GM19438 (cell line): Measurements from ENCODE around the gene ITPK1.

Experiments used
- ATAC-seq: cut with Tn5 transposase; IDR thresholded peaks from one replicate; pipeline ENCODE4 v1.9.1; 2021; ENCODE audit warnings: low read depth; ENCODE audit not compliant: unreplicated experiment

Gene ITPK1

DNA sequence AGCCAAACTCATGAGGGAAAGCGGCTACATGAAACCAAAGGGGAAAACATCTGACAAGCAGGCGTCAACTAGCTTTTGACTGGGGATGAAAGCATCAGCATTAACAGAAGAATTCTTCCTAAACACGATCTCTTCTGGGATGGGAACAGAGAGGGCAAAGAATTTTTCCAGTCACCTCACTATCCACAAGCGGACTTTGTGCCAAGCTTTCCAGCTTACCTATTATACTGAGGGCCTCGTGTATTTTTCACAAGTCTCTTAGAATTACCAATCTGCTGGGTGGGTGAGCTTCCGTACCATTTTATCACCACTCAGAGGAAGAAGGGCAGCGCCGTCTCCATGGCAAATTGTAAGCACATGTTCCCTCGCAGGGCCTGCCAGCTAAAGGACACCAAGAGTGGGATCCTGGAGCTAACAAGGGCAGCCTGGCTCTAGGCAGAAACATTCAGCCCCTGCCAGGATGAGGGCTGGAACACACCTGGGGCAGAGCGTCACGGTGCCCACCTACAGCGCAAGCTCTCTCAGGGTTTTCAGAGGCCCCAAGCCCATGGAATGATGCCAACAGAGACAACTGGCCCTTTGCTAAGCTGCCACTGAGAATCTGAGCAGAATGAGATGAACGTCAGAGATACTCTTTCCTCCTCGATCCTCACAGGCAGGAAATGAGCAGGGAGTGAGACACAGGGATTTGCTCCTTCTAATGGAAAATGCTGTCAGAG is 118.2 kb downstream of the ITPK1 start:
- ATAC-seq: no peak

DNA sequence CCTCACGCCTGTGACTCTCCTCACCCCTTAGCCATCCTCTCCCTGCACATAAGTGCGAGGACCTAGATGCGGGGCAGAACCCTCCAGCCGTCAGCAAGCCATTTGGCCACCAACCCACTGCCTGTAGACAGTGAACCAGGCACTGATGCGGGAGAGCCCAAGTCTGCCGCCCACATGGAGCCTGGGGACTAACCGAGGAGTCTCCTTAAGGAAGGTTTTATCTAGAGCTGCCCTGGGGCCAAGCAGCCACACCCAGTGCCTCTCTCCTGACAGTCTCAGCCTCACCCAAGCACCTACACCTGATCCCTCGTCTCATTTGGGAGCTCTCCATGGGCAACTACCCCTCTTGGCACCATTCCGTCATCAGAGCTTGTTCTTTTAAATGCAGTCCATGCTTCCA is 120.1 kb downstream of the ITPK1 start:
- ATAC-seq: no peak

DNA sequence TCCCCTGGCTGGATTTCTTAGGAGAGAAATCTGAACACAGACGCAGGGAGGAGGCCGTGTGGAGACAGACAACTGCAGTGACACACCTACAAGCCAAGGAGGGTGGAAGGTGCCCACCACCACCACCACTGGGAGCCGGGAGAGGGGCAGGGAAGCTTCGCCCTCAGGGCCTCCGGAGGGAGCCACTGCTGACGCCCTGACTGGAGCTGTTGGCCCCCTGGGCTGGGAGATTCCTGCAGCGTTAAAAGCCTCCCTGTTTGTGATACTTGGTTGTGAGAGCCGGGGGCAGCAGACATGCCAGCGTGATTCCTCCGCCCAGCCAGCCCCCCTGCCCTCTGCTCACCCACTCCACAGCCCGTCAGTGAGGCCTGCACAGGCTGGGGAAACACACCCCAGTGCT is 120.8 kb downstream of the ITPK1 start:
- no peak for ATAC-seq

DNA sequence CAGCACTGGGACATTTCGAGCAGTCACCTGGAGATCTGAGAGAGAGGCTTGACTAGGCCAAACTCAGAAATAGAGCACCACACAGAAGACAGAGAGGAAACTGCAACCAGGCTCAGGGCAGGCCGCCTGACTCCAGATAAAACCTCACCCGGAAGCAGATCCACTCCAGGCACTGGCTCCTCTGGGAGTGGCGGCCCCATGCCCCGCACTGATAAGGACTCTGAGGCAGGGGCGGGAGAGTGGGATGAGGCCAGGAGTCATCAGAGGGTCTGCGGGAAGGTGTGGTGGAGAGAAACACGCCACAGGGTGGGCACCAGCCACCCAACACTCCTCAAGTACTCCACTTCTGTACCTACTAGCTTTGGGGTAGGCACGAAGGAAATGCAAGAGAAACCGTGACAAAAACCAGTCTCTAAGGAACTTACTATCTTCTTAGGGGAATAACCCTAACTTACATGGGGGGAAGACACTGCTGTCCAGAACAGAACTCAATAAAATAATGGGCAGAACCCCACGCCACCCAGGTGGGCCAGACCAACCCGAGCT is 121.5 kb downstream of the ITPK1 start:
- no peak for ATAC-seq

DNA sequence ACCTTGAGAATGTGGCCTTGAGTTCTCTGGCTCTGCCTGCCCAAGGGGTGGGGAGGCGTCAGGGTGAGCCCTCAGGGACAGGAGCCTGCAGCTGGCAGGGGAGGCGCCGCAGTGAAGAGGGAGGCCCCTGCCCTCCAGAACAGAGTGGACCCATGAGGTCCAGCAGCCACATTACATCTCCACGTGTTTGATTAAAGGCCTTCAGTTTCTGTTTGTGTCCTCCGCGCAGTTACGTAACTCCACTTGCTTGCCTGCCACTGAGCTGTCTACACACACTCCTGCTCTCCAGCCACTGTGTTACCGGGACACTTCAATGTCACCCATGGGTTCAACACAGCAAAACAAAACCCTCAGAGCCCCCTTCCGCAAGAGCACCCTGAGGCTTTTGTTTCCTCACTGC is 122.4 kb downstream of the ITPK1 start:
- ATAC-seq: no peak

DNA sequence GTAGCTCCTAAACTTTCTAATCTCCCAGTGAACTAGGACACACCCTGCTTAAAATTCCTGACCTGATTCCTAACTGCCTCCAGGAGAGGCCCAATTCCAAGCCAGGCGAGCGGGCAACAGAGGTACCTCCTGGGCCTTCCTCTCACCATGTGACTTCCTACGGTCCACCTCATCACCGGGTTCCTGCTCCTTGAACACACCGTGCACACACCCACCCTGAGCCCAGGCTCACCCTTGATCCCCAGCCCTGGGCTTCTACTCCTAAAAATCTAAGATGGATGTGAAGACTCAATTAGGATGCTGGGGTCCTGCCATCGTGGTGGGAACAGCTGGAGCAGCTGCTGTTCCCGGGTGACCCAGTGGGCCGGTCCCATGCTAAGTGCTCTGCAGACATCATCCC is 124.2 kb downstream of the ITPK1 start:
- no peak for ATAC-seq

DNA sequence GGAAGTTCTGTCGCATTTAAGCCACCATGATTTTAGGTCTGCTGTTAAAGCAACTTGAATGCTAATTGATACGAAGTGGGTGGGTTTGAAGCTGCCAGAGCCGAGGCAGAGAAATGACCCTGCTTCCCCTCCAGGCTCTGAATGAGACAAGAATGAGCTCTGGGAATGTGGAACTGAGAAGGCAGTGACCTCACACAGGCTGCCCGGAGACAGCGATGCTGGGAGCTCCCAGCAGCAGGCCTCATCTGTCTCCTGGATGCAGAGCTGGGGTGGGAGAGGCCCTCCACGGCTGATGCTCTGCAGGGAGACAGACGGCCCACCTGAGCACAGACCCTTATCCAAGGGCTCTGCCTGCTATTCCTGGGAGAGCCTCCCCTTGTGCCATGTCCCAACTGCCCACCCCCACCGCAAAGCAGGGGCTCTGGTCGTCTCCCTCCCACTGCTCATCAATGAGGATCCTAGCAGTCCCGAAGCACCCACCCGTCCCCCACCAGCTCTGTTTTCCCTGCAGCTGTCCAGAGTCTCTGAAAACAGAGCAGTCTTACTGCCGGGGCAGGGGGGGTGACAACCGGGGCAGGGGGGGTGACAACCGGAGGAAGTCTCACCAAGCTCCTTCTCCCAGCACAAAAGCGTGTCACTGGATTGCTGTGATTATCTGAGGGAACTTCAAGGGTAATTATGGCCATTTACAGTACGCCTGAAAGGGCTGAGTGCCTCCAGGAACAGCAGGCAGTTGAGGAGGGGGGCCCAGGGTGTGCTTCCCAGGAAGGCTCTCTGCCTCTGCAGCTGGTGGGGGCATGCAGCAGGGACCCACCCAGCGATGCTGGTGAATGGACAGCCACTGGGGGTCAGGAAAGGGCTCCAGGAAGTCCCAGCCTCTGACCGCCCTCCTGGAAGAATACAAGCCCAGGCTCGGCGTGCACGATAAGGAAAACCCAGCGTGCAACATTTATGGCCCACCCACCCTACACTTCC is 125.0 kb downstream of the ITPK1 start:
- ATAC-seq: no peak

DNA sequence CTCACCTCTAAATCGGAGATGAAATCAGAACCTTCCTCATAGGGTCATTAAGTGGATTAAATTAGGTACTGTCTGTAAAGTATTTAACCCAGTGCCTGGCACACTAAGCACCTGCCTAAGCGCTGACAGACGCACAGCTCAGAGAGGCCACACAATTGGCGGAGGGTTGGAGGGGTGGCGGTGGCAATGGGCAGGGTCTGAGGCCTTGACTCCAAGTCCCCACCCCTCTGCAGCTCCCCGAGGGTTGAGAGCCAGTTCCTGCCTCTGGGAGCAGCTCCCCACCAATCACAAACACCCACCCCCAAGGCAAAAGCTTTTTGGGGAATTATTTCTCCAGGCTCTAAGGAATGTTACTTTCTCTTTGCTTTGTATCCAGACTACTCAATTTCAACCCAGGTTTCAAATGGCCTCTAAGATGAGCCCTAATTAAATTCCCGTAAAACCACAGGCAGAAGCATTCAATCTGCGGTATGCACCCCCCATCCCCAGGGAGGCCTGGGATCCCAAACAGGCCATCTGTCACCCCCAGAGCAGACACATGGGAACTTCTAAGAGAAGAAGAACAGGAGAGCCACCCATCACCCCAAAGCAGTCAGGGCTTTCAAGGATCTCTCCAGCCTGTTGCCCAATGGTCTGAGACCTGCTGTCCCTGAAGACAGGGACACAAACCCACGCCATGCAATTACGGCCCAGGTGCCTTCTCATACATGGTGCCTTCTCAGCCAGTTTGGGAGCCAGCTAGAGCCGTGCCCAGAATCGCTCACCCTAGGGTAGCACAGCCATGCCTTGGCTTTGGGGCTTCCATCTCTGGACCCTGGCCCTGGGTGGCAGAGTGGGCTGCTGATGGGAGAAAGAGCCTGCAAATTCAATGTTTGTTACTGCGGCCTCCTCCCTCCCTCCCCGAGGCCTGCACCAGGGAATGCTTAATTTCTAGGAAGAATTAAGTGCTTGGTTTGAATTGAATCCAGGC is 126.7 kb downstream of the ITPK1 start:
- no peak for ATAC-seq

DNA sequence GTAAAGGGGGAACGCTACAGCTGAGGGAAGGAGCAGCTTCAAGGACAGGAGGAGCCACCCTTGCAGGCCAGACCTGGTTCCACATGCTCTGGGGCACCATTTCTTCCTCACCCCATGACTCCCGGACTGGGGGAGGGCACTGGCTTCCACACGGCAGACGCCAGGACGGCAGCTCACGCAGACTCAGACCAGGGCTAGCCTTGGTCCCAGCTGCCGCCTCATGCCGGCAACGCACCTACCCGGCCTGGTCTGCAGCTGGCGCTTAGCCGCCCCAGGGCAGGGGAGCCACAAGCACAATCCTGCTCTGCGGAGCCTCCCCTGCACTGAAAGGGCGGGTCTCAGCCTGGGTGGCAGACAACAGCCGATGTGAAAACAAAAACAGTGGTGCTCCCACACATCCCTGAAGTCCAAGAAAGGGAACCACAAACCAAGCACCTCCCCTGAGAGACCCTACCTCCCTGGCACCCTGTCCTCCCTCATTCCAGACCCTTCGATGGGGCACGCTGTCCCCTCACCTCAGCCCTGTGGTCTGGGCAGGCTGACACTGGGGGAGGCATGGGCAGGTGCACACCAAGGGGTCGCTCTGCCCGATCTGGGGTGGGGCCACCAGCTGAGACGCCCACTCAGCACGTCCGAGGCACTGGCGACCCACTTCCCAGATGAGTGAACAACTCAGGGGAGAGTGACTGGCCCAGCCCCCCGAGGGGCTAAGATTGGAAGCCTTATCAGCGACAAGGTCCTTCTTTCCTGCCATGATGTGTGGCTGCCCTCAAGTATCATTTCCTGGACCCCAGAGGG is 127.8 kb downstream of the ITPK1 start:
- ATAC-seq: no peak

DNA sequence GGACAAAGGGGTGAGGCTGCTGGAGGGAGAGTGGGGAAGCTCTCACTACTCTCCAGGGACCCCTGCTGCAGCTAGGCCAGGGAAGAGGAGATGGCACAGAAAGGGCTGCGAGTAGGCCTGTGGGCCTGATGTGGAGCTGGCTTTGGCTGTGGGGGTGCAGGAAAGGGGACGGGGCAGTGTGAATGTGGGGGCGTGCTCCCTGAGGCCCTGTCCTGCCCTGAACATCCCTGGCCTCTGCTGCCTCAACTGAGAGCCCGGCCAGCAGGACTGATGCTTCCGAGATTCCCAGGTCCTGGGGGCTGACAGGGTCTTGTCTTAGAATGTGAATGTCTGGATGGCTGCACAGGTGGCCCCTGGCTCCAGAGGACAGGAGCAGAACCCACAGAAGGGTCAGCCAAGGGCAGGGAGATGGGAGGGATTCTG is 128.6 kb downstream of the ITPK1 start:
- ATAC-seq: no peak

DNA sequence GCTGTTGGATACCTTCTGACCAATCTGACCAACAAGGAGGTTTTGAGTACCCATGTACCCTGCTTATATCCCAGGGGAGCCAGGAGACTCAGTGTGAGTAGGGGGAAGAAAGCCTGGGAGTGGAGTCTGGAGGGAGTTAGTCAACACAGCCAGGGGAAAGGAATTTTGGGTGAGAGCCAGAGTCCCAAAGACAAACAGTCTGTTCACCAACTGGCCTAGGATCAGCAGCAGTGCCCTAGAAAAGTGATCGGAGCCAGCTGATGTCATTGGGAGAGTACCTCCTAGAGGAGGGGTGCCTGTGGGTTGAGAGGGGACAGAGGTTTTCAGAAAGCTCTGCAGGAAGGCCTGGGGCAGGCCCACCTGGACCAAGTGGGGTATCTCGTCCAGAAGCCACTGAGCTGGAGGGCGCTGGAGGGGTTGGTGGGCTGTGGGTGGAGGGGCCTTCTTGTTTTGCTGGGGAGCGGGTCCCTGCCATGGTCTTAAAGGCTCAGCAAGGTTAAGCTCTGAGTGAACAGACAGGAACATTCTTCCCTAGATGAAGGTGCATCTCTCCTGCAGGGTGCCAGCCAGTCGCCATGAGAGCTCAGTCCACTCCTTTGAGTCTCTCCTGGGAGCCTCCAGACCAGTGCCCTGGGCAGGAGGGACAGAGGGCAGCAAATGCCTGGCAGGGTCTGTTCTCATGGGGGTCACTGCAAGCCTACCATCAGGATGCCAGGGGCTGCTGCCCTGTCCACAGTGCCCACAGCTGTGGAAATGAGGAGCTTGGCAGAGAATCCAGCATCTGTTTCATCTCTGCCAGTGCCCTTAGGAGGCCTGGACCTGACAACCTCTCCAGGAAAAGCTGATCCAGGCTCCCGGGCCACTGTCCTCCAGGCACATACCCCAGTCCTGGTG is 129.2 kb downstream of the ITPK1 start:
- ATAC-seq: no peak

DNA sequence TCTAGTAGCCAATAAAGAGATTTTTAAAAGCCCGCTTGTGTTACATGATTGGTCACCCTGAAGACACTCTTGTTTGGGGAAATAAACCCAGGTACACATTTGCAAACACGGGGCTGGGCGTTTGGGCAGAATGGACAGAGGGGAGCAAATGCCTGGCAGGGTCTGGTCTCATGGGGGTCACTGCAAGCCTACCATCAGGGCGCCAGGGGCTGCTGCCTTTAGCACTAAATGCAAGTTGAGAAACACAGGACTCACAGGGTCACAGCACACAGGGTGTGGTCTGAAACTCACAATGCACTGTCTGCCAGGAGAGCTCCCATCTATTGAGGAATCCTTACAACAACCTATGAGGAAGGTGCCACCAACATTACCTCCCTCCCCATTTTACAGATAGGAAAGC is 130.2 kb downstream of the ITPK1 start:
- ATAC-seq: no peak

DNA sequence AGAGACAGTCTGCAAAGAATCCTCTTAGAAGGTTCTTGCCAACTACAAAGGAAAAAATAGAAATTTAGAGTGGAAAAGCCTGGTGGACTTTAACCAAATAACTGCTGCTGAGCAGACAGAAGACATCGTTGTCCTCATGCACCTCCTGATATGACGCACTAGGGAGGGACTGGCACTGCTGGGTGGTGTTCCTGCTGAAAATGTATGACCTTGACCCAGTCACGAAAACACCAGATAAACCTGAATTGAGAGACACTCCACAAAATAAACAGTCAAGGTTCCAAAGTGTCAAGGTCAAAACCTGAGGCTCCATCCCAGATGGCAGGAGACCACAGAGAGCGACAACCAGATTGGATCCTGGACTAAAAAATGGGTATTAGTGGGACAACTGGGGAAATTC is 130.8 kb downstream of the ITPK1 start:
- no peak for ATAC-seq

DNA sequence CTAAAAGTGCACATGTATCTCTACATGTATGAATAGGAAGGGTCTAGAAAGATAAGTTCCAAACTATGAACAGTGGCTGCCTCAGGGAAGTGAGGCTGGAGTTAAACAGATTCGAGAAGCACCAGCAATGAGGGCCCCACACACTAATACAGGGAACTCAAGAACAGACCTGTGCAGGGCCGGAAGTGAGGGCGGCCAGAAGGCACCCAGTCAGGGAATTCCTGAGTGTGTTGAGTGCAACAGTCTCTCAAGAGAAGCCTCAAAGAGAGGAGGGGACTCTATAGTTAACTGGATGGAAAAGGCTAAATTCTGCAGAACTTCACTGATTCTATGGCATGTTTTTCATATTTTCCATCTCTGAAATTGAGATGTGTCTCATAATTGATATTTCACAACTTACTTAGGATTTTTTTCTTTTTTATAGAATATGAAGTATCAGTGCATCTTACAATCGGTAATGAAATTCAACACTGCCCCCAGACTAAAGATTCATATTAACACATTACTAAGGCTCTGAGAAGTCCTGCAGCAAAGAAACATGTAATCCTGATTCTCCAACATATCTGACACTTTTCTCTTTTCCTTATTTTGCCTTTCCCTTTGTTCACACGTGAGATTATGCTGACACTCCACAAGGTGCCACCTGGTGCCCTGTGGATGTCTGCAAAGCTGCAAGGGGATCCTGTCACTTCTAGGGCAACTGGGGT is 131.5 kb downstream of the ITPK1 start:
- no peak for ATAC-seq

DNA sequence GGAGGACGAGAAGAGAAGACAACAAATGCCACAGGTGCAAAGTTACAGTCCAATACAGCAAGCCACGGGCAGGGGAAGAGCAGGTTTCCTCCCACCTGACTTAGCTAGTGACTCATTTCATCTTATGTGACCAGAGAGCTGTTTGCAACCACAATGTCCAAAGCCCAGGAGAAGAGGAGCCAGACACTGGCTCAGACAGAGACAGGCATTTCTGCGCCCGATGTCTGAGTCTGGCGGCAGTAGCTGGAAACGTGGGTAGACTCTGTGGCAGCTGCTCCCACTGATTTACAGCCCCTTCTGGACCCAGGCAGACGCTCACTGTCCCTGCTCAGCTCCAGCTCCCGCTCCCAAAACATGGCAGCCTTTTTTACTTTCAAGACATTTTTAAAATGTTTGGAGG is 132.8 kb downstream of the ITPK1 start:
- no peak for ATAC-seq

DNA sequence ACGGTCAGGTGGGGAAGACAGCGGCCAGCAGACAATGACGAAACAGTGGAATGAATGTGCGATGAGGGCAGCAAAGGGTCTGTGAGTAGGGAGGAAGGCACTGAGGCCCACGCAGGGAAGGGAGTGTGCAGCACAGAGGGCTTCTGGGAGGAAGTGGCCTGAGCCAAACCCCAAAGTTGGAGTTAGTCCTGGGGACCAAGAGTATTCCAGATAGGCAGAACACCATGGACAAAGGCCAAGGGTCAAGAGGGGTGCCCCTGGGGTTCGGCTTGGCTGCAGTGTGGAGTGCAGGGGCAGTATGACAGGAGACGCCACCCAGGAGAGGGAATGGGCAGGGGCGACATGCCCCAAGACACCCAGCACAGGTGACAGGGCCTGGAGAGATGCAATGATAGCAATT is 134.0 kb downstream of the ITPK1 start:
- ATAC-seq: no peak

DNA sequence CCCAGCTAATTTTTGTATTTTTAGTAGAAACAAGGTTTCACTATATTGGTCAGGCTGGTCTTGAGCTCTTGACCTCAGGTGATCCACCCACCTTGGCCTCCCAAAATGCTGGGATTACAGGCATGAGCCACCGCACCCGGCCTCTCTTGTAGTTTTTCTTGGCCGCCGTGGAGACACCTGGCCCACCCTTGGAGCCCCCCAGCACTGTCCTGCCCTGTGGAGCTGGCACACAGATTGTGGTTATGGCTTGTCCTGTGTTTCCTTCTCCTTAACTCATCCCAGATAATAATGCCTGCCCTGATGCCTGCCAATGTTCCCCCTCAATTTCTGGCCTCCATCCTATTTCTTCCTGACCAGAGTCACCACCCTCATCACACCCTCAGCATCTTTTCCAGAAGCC is 134.9 kb downstream of the ITPK1 start:
- ATAC-seq: no peak
